Rectal smooth muscle tissue (tissue), 1 donor: ENCODE data around the gene RPL9.

Source experiments
- H3K27ac ChIP-seq: one replicate; pipeline ENCODE4 v1.7.0; 2013; ENCODE audit warnings: low read depth, low read length, inconsistent platforms
- H3K27me3 ChIP-seq: one replicate; pipeline ENCODE4 v1.7.0; 2013; ENCODE audit warnings: low read length; ENCODE audit not compliant: control insufficient read depth, insufficient read depth
- H3K36me3 ChIP-seq: one replicate; pipeline ENCODE4 v1.7.0; 2013; ENCODE audit warnings: low read length; ENCODE audit not compliant: control insufficient read depth, insufficient read depth
- H3K4me1 ChIP-seq: one replicate; pipeline ENCODE4 v1.7.0; 2013; ENCODE audit warnings: low read length; ENCODE audit not compliant: control insufficient read depth, insufficient read depth
- H3K4me3 ChIP-seq: one replicate; pipeline ENCODE4 v1.7.0; 2013; ENCODE audit warnings: low read length
- H3K9ac ChIP-seq: one replicate; pipeline ENCODE4 v1.7.0; 2013; ENCODE audit warnings: low read length

The RPL9 gene

DNA sequence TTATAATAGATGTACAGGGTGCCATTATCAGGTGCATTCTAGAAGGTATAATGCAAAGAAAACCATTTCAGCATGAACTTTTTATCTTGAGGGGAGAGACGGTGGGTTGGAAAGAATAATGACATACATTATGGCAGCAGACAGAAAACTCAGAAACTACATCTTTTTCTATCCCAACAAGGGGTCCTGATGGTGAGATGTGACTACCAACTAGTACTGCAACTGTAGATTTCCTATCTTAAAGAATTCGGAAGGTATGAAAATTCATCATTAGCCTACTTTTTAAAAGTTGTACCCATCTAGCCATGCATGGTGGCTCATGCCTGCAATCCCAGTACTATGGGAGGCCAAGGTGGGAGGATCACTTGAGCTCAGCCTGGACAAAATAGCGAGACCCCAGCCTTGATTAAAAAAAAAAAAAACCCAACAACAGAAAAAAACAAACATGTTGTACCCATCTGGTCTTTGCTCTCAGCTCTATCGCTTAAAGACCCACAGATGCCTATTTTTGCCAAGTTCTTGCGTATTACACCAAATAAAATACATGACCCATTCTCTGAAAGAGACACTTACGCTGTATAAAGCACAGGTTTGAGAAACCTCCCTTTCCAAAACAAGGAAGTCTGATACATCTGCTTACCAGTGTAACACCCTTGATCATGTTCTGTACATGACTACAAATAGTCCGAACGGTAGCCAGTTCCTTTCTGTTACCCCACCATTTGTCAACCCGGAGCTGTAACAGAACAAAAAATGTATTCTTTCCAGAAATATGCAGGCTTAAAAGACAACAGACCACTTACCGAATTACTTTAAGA is 1.6 kb downstream of the RPL9 start:
- H3K27ac ChIP-seq = no peak overlapping the region
- H3K4me1 ChIP-seq = peaks cover 13% of the 10 kb centered on the region
- no peak overlapping the region for H3K9ac ChIP-seq
- no peaks in the 10 kb centered on the region for H3K27me3 ChIP-seq
- H3K4me3 ChIP-seq = peak overlapping the region; percentile 78
- peaks cover 9% of the 10 kb centered on the region for H3K36me3 ChIP-seq

DNA sequence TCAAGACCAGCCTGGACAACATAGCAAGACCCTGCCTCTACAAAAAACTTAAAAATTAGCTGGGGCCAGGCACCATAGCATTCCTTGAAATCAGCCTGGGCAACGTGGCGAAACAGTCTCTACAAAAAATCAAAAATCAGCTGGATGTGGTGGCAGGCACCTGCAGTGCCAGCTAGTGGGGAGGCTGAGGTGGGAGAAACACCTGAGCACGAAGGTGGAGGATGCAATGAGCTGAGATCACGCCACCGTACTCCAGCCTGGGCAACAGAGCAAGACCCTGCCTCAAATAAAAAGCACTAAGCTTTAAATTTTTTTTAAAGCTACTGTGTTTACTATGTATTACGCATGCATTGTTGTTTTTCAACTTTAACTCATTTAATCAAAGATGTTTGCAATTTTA is 3.2 kb downstream of the RPL9 start:
- Histone ChIP-seq H3K9ac (no peak overlapping the region), H3K4me1 (peaks cover 13% of the 10 kb centered on the region), H3K27ac (no peak overlapping the region), H3K27me3 (no peaks in the 10 kb centered on the region), H3K4me3 (no peak overlapping the region), H3K36me3 (peaks cover 16% of the 10 kb centered on the region)

DNA sequence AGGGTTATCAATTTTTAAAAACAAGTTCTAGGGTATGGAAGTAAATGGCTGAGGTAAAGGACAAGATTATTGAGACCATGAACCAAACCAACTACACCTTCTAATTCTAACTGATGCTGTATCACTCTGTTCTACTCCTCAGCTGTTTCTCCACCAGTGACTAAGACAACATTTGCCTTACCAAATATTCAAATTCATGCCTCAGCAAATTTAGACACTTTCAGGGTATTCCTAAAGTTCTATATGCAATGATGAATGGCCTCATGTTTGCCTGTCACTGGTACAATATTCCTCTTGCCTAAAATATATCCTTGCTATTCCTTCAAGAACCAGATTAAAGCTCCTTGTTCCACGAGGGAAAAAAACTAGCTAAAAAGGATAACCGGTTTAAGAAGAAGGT is 5.0 kb downstream of the RPL9 start:
- Histone ChIP-seq H3K27ac (no peak overlapping the region), H3K9ac (no peak overlapping the region), H3K4me3 (no peak overlapping the region), H3K36me3 (peaks cover 16% of the 10 kb centered on the region), H3K4me1 (peaks cover 13% of the 10 kb centered on the region), H3K27me3 (no peaks in the 10 kb centered on the region)

DNA sequence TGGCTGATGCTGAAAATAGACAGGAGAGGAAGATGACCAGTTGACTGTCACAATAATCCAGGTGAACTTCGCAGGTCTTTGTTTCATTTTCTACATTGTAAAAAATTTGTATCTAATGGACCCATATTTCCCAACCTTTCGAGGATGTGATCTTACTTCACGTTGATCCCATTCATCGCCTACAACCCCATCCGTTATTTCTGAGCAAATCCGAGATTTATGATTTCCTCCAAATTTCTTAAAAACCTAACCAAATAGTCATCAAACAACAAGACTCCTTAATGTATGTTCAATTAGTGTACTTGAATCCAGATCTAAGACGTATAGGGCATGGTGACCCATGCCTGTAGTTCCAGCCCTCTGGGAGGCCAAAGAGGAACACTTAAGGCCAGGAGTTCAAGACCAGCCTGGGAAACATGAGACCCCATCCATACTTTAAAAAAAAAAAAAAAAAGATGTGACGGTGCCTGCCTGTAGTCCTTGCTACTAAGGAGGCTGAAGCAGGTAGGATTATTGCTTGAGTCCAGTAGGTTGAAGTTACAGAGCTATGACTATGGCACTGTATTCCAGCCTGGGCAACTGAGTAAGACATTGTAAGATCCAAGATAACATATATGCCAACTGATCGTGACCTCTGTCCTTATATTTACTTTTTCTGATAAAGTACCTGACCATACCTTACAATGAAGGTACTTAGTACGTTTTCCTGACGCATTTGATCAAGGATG is 5.7 kb downstream of the RPL9 start:
- Histone ChIP-seq H3K27me3 (no peaks in the 10 kb centered on the region), H3K9ac (no peak overlapping the region), H3K36me3 (peaks cover 16% of the 10 kb centered on the region), H3K4me3 (no peak overlapping the region), H3K4me1 (peaks cover 12% of the 10 kb centered on the region), H3K27ac (no peak overlapping the region)

DNA sequence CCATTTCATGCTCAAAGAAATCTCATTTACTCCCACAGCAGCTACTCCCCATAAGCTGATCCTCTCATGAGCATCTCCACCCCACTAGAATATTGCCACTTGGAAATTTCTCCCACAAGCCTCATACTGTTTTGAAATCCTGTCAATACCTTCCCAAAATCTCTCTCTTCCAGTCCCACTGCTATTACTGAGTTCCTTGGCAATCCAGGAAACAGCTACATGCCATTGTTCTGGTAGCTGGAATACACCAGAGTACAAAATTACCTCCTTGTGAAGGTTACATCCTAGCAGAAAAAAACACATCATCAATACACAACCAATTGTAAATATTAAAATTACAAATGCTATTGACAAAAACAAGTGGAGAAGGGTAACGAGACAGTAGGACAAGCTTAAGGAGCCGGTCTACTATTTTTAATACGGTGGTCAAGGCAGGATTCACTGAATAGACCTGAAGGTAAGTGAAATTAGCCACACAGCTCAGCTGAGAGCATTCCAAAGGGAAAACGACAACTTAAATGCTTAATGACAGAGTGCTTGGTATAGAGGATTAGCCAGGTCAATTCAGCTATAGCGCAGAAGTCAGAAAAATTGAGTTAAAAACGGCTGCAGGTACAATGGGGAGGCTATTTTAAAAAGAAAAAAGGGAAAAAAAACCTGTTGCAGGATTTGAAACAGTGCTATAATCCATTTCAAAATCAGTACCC is 6.4 kb downstream of the RPL9 start:
- H3K27ac ChIP-seq = no peak overlapping the region
- H3K9ac ChIP-seq = no peak overlapping the region
- H3K36me3 ChIP-seq = peaks cover 16% of the 10 kb centered on the region
- H3K4me1 ChIP-seq = peaks cover 5% of the 10 kb centered on the region
- no peaks in the 10 kb centered on the region for H3K27me3 ChIP-seq
- no peak overlapping the region for H3K4me3 ChIP-seq

DNA sequence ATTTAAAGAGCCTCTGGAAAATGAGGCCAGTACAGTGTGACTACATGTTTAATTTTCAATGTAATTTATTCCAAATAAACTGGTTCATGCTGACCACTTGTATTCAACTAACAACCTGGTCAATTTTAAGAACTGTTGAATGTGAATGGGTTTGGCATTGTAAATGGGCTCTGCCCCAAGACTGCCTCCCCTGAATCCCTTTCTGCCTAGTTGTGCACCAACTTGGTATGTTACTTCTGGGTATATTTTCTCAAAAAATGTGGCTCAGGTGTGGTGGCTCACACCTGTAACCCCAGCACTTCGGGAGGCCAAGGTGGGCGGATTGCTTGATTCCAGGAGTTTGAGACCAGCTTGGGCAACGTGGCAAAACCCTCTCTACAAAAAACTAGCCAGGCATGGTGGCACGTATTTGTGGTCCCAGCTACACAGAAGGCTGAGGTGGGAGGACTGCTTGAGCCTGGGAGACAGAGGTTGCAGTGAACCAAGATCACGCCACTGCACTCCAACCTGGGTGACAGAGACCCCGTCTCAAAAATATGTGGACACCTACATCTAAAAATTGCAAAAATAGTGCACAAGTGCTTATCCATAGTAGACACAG is 7.2 kb downstream of the RPL9 start:
- peaks cover 2% of the 10 kb centered on the region for H3K4me1 ChIP-seq
- no peak overlapping the region for H3K27ac ChIP-seq
- peaks cover 16% of the 10 kb centered on the region for H3K36me3 ChIP-seq
- H3K9ac ChIP-seq = no peak overlapping the region
- no peak overlapping the region for H3K4me3 ChIP-seq
- no peaks in the 10 kb centered on the region for H3K27me3 ChIP-seq

DNA sequence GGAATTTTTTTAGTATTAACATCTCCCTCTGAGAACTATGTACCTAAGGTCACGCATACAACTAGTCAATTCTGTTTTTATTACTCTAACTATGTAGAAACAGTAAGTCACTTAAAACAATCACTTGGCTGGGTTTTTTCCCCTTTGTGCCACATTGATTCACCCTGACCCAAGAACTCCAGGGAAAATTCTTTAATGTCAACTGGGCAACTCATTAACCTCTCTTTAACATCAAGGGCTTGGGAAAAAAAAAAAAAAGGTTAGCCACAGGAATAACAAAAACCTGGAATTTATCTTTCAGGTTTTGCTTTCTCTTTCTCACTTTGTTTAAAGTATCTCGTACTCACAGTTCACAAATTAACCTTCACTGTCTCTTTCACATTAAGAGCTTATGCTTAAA is 8.1 kb downstream of the RPL9 start:
- H3K27me3 ChIP-seq = no peaks in the 10 kb centered on the region
- H3K27ac ChIP-seq = no peak overlapping the region
- no peak overlapping the region for H3K9ac ChIP-seq
- H3K36me3 ChIP-seq = peaks cover 12% of the 10 kb centered on the region
- peaks cover 2% of the 10 kb centered on the region for H3K4me1 ChIP-seq
- no peak overlapping the region for H3K4me3 ChIP-seq

DNA sequence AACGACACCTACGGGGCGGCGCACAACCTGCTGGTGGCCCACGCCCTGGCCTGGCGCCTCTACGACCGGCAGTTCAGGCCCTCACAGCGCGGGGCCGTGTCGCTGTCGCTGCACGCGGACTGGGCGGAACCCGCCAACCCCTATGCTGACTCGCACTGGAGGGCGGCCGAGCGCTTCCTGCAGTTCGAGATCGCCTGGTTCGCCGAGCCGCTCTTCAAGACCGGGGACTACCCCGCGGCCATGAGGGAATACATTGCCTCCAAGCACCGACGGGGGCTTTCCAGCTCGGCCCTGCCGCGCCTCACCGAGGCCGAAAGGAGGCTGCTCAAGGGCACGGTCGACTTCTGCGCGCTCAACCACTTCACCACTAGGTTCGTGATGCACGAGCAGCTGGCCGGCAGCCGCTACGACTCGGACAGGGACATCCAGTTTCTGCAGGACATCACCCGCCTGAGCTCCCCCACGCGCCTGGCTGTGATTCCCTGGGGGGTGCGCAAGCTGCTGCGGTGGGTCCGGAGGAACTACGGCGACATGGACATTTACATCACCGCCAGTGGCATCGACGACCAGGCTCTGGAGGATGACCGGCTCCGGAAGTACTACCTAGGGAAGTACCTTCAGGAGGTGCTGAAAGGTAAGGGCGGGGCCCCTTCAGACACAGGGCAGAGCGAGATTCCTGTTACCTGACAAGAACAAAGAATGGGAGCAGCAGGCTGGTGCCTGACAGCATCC is 11.7 kb downstream of the RPL9 start:
- H3K4me1 ChIP-seq = peaks cover 2% of the 10 kb centered on the region
- no peak overlapping the region for H3K27ac ChIP-seq
- H3K36me3 ChIP-seq = peaks cover 5% of the 10 kb centered on the region
- no peak overlapping the region for H3K9ac ChIP-seq
- H3K27me3 ChIP-seq = no peaks in the 10 kb centered on the region
- peak overlapping the region; percentile 59 for H3K4me3 ChIP-seq

DNA sequence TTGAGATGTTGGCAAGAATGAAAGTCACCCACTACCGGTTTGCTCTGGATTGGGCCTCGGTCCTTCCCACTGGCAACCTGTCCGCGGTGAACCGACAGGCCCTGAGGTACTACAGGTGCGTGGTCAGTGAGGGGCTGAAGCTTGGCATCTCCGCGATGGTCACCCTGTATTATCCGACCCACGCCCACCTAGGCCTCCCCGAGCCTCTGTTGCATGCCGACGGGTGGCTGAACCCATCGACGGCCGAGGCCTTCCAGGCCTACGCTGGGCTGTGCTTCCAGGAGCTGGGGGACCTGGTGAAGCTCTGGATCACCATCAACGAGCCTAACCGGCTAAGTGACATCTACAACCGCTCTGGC is 12.3 kb downstream of the RPL9 start:
- Histone ChIP-seq H3K36me3 (no peaks in the 10 kb centered on the region), H3K9ac (no peak overlapping the region), H3K27me3 (no peaks in the 10 kb centered on the region), H3K4me1 (peaks cover 2% of the 10 kb centered on the region), H3K27ac (no peak overlapping the region), H3K4me3 (peak overlapping the region; percentile 59)

DNA sequence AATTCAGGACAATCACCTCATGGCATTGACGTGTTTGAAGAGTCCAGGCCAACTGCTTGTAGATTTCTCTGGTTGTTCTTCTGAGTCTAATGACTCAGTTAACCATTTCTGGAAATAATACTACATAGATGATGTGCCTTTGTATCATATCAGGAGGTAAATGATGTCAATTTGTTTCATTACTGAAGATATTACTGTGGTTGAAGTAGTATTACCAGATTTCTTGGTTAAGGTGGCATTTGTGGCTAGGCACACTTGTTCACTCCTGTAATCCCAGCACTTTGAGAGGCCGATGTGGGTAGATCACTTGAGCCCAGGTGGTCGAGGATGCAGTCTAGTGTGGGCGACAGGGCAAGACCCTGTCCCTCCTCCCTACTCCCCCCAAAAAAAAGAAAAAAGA is 15.7 kb downstream of the RPL9 start:
- H3K27me3 ChIP-seq = no peaks in the 10 kb centered on the region
- H3K4me1 ChIP-seq = peaks cover 2% of the 10 kb centered on the region
- no peak overlapping the region for H3K9ac ChIP-seq
- no peak overlapping the region for H3K4me3 ChIP-seq
- H3K27ac ChIP-seq = no peak overlapping the region
- no peaks in the 10 kb centered on the region for H3K36me3 ChIP-seq

DNA sequence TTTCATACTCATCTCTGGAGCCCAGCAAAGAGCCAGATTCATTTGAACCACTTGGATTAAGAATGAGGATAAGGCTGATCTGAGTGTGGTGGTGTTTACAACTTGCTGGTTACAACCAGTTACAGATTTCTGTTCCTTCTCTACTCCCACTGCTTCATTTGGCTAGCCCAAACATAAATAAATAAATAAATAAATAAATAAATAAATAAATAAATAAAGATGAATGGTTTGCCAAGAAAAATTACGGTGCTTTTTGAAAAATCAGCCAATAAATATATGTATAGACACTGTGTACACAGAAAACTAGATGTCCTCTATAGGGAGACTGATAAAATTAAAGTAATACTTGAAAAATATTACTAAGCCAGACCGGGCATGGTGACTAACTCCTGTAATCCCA is 17.1 kb downstream of the RPL9 start:
- H3K4me1 ChIP-seq = no peaks in the 10 kb centered on the region
- no peaks in the 10 kb centered on the region for H3K36me3 ChIP-seq
- H3K9ac ChIP-seq = no peak overlapping the region
- H3K27ac ChIP-seq = no peak overlapping the region
- H3K27me3 ChIP-seq = no peaks in the 10 kb centered on the region
- no peak overlapping the region for H3K4me3 ChIP-seq
